Measurements from ENCODE around the gene COL26A1.
"Not testable (repeated sequence)": the region's sequence is repeated elsewhere in the genome, so short reads cannot be mapped to it uniquely, and the experiment has no call there.

The COL26A1 gene

GRCh38 chr7:101402835-101403234 is 40.2 kb downstream of the COL26A1 start:
- DNase-seq, result no peak

- no peak for DNase-seq
Observed at GRCh38 chr7:101405474-101406067, 42.9 kb downstream of the COL26A1 start.

- DNase-seq, result no peak
Observed at GRCh38 chr7:101410743-101411507, 48.2 kb downstream of the COL26A1 start.

GRCh38 chr7:101411508-101411874 is 48.8 kb downstream of the COL26A1 start:
- peak; percentile 92 for DNase-seq

- no peak for DNase-seq
Observed at GRCh38 chr7:101412976-101413375, 50.3 kb downstream of the COL26A1 start.

- no peak for DNase-seq
Observed at GRCh38 chr7:101418694-101419093, 56.0 kb downstream of the COL26A1 start.

- no peak for DNase-seq
Observed at GRCh38 chr7:101419831-101420230, 57.2 kb downstream of the COL26A1 start.

GRCh38 chr7:101420436-101420835 is 57.8 kb downstream of the COL26A1 start:
- DNase-seq, result no peak

- no peak for DNase-seq
Observed at GRCh38 chr7:101422356-101423195, 59.9 kb downstream of the COL26A1 start.

GRCh38 chr7:101426303-101427011 is 63.8 kb downstream of the COL26A1 start:
- no peak for DNase-seq

- peak; percentile 38 for DNase-seq
Observed at GRCh38 chr7:101428093-101428866, 65.6 kb downstream of the COL26A1 start.

GRCh38 chr7:101432316-101432715 is 69.6 kb downstream of the COL26A1 start:
- no peak for DNase-seq

GRCh38 chr7:101433688-101434087 is 71.0 kb downstream of the COL26A1 start:
- DNase-seq, result no peak

- DNase-seq, result not testable (repeated sequence)
Observed at GRCh38 chr7:101434155-101434554, 71.5 kb downstream of the COL26A1 start.

GRCh38 chr7:101435461-101436220 is 73.0 kb downstream of the COL26A1 start:
- no peak for DNase-seq

GRCh38 chr7:101436221-101436735 is 73.6 kb downstream of the COL26A1 start:
- no peak for DNase-seq

- DNase-seq, result no peak
Observed at GRCh38 chr7:101436857-101437576, 74.3 kb downstream of the COL26A1 start.

GRCh38 chr7:101441890-101442289 is 79.2 kb downstream of the COL26A1 start:
- no peak for DNase-seq

GRCh38 chr7:101442426-101443070 is 79.9 kb downstream of the COL26A1 start:
- no peak for DNase-seq

GRCh38 chr7:101450064-101450463 is 87.4 kb downstream of the COL26A1 start:
- no peak for DNase-seq

All from MV-4-11 (cell line).